Activated naive CD4-positive, alpha-beta T cell treated with anti-CD3 and anti-CD28 coated beads, Interleukin-2, amount 50 U/mL, for 72 hours (primary cell): ENCODE measurements around the gene HPS4. TPM values are rescaled to one million over a fixed set of nuclear protein-coding genes. Genes with fewer than 3 reads are reported as not detected.
A peak's percentile ranks its signal among the peaks of the same experiment; 100 is the strongest.
"Not testable (repeated sequence)": the region's sequence is repeated elsewhere in the genome, so short reads cannot be mapped to it uniquely, and the experiment has no call there.

ENCODE experiments used
- ATAC-seq, 2 donors: fragments of 150-1000 bp; cut with Tn5 transposase; 2 replicates each; pipeline ENCODE4 v1.10.0; 2021; ENCODE audit warnings: mild to moderate bottlenecking in 2 of 2, moderate library complexity in 2 of 2
- DNase-seq, 2 donors: peaks; one replicate each; pipeline ENCODE4 v3.0.0; 2021 to 2022; ENCODE audit warnings: low spot score in 2 of 2
- H3K27ac Mint-ChIP-seq, 2 donors: one replicate each; pipeline ENCODE4 v1.8.0; 2022; ENCODE audit warnings: mild to moderate bottlenecking in 2 of 2, mixed read lengths in 2 of 2
- H3K36me3 Mint-ChIP-seq, 2 donors: one replicate each; pipeline ENCODE4 v1.8.0; 2022; ENCODE audit warnings: mixed read lengths in 2 of 2
- H3K9me3 Mint-ChIP-seq, 2 donors: one replicate each; pipeline ENCODE4 v1.8.0; 2022; ENCODE audit warnings: mixed read lengths in 2 of 2
- total RNA-seq, 2 donors: library from RNA; stranded (reverse); gene quantifications; one replicate each; pipeline ENCODE4 v1.2.3, GENCODE V29; 2022

The HPS4 gene
- total RNA-seq = 10 to 100 TPM; 51.3 to 62.6 TPM

DNA sequence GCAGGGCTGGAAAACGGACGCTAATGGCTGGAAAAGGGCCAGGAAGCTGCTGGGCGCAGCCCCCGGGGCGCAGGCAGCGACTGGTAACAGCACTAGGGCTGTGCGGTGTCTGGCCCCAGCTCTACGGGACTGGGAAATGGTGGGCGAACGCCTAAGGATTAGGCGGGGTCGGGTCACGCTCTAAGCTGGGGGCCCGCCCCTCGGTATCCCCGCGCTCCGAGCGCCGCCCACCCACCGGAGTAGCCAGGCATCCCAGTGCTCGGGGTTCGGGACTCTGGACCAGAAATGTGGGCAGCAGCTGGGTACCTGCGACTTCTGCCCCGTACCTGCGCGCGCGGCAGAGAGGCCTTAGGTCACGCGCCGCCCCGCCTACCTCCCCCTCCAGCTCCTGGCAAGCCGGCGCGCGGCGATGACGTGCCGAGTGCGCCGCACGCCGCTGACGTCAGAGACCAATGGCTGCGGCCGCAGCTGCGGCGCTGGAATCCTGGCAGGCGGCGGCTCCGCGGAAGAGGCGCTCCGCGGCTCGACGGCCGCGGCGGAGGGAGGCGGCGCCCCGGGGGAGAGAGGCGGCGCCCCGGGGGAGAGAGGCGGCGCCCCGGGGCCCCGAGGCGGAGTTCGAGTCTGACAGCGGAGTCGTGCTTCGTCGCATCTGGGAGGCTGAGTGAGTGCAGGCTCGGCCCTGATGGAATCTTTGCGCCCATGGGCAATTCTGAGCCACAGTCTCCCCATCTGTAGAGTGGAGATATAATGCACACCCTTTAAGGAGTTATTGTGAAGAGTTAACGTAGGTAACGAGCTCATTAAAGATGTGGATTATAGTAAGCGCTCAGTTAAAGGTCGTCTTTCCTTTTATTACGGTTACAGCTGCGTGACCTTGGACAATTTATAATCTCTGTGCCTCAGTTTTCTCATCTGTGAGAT, at the start of gene HPS4, which contains the start of gene SRRD:
Gene HPS4, minus strand, starts transcription at position 345 of the 921 bp plus-strand sequence. CDS start 2,021 bp downstream, outside the sequence.
Gene SRRD, plus strand, starts transcription at position 439 of the 921 bp plus-strand sequence. Its CDS starts 14 bp downstream, at position 453.
- Mint-ChIP-seq H3K9me3 (no peaks in the 10 kb centered on the region), H3K36me3 (peaks cover 26 to 36% of the 10 kb centered on the region in 2 donors), H3K27ac (peak within 1 kb of the TSS; percentile 93 to 99)
- DNase-seq (peak; percentile 90 to 93), ATAC-seq (peak; percentile 85 to 87)

DNA sequence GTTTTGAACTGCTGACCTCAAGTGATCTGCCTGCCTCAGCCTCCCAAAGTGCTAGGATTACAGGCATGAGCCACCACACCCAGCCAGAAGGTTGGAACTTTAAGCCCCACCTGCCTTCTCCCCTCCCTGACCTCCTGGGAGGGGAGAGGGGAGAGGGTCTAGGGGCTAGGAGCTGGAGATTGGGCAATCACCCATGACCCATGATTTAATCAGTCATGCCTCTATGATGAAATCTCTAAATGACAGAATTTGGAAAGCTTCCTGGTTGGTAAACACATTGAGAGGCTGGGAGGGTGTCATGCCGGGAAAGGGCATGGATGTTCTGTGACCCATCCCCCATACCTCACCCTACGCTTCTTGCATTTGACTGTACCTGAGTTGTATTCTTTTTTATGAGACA, 45.8 kb upstream of the HPS4 start:
- H3K36me3 Mint-ChIP-seq = peaks cover 0 to 10% of the 10 kb centered on the region in 2 donors
- no peaks in the 10 kb centered on the region for H3K9me3 Mint-ChIP-seq
- ATAC-seq (no peak), DNase-seq (no peak)
- H3K27ac Mint-ChIP-seq = peak overlapping the region in 1 of 2 donors; percentile 57

DNA sequence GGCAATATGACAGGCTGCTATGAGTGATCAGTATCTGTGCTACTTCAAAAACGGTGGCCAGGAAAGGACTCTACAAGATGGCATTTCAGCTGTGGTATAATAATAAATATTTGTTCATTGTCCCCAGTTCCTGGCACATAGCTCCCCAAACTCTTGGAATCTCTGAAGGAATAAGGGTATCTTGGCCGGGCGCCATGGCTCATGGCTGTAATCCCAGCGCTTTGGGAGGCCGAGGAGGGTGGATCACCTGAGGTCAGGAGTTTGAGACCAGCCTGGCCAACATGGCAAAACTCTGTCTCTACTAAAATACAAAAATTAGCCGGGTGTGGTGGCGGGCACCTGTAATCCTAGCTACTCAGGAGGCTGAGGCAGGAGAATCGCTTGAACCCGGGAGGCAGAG, 44.9 kb upstream of the HPS4 start:
- ATAC-seq, H3K27ac Mint-ChIP-seq, H3K36me3 Mint-ChIP-seq, H3K9me3 Mint-ChIP-seq, DNase-seq: not testable (repeated sequence)

DNA sequence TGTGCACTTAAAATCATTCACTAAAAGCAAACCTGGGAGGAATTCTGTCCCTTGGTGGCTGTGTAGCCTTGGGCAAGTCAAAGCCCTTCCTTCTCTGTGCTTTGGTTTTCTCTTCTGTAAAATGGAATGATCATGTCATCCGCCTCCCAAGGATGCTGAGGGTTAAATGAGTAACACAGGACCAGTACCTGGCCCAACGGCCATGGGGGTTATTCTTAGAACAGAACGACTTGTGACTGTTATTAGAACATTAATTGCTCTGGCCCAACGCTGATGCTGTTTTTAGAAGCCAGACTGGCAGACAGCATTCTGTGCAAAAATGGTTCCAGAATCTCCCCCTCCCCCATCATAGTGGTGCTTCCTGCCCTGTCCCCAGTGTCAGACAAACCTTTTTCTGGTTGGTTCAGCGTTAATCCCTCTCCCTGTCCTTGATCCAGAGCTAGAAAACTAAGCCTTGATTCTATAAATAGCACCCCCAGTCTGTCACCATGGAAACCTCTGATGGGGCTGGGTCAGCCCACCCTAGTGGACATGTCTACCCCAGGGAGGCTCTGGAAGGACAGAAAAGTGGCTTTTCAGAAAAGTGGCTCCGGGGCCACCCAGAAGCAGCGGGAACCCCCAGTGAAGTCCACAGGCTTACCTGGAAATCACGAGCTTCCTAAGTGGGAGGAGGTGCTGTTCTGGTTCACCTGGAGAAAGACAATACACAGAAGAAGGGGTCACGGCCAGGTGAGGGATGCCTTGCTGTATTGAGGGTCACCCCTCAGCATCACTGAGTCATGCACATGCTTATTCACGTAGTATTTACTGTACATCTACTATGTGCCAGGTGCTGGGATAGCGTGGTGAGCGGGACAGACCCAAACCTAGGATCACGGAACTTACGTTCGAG, 44.2 kb upstream of the HPS4 start:
- Mint-ChIP-seq H3K9me3 (no peaks in the 10 kb centered on the region), H3K27ac (peak overlapping the region in 1 of 2 donors; percentile 91), H3K36me3 (peaks cover 0 to 10% of the 10 kb centered on the region in 2 donors)
- ATAC-seq = no peak
- no peak for DNase-seq

DNA sequence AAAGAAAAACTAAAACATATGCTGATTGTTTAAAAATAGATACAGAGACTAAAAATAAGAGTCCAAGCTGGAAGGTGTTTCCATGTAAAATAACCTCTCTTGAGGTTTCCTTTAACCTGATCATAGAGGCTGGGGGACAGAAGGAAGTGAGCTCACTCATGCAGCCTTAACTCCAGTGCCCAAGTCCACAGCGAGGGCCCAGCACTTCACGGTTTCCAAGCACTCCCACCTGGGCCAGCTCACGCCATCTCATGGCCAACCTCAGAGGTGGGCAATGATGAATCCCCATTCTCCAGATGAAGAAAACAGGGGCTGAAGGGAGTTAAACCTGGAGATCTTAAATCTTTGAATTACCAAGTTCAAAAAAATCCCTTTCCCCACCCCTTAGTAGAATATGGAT, 43.6 kb upstream of the HPS4 start:
- Mint-ChIP-seq H3K9me3 (no peaks in the 10 kb centered on the region), H3K27ac (peak overlapping the region in 1 of 2 donors; percentile 42), H3K36me3 (peaks cover 0 to 10% of the 10 kb centered on the region in 2 donors)
- DNase-seq = no peak
- ATAC-seq = no peak

DNA sequence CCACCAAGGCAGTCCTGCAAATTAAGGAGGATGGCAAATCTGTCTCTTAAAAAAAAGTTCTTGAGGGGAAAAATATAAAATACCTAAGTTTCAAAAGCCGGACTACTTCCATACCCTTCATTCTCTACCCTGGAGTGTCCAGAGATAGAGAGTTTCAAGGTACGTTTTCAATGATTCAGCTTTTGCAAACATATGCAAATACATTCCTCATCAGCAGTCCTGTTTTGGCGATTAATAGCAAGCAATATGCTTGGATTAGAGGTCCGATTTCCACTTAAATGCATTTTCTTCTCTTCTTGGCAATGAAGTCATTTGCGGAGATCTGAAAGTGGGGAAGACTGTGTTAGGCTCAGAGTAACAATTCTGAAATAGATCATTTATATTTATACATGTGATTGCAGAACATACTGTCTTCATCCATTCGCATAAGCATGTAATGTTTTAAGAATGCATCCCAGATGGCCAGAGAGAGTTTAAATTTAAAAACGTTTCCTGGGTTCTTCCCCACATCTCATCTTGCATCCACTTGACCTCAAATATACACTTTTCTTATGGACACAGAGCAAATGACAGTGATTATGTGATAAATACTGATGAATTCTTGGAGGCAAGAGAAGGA, 42.5 kb upstream of the HPS4 start:
- Mint-ChIP-seq H3K9me3 (no peaks in the 10 kb centered on the region), H3K27ac (no peak overlapping the region), H3K36me3 (peaks cover 0 to 10% of the 10 kb centered on the region in 2 donors)
- no peak for DNase-seq
- no peak for ATAC-seq

DNA sequence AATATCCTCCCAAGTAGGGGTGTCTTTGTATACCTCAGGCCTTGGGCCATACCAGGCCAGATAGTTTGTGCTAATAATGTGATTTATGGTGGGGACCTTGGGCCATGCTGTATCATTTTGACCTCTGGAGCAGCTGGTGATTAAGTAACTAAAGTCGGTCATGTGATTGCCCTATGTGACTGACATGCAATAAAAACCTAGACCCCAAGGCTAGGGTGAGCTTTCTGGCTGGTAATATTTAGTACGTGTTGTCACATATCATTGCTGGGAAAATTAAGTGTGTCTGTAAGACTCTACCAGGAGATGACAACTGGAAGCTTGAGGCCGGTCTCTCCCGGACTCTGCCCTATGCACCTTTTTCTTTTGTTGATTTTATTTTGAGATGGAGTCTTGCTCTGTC, 41.3 kb upstream of the HPS4 start:
- no peak overlapping the region for H3K27ac Mint-ChIP-seq
- H3K9me3 Mint-ChIP-seq = no peaks in the 10 kb centered on the region
- peaks cover 0 to 2% of the 10 kb centered on the region in 2 donors for H3K36me3 Mint-ChIP-seq
- DNase-seq (no peak), ATAC-seq (no peak)

DNA sequence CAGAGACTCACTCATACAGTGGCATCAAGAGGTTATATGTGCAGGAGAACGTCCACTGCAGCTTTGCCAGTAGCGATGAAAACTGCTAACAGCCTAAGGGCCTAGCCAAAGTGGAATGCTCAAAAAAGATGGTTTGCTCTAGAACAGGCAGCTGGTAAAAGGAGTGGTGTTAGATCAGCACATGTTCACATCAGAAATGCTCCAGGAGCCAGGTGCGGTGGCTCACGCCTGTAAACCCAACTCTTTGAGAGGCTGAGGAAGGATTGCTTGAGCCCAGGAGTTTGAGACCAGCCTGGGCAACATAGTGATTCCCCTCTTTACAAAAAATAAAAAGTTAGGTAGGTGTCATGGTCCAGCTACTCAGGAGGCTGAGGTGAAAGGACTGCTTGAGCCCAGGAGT, 39.0 kb upstream of the HPS4 start:
- Mint-ChIP-seq H3K27ac (no peak overlapping the region), H3K36me3 (no peaks in the 10 kb centered on the region), H3K9me3 (no peaks in the 10 kb centered on the region)
- no peak for DNase-seq
- ATAC-seq = no peak

DNA sequence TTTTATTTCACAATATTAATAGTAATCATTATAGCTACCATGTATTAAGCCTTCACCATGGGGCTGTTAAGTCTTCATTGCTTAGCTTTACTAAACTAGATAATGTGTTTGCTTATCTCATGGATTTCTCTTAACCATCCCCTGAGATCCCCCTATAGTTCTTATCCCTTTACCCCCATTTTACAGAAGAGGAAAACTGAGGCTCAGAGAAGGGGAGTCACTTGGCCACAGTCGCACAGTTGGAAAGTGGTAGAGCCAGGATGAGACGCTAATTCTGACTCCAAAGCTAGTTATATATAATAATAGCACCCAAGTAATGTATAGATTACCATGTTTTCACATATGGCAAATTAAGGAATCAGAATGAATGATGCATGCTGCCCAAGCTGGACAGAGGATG, 38.4 kb upstream of the HPS4 start:
- Mint-ChIP-seq H3K9me3 (no peaks in the 10 kb centered on the region), H3K36me3 (no peaks in the 10 kb centered on the region), H3K27ac (peak overlapping the region in 1 of 2 donors; percentile 81)
- DNase-seq (no peak), ATAC-seq (no peak)

DNA sequence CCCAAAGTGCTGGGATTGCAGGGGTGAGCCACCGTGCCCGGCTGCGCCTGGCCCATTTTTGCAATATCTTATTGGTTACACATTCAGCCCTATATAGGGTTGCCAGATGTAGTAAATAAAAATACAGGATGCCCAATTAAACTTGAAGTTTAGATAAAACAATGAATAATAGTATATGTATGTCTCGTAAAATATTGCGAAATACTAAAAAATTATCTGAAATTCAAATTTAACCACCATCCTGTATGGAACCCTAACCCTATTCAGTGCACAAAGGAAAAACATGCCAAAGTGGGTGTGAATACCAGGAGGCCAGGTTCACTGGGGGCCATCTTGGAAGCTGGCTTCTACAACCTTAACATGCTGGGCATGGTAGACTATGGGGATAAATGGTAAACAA, 33.8 kb upstream of the HPS4 start:
- Mint-ChIP-seq H3K36me3 (peaks cover 2 to 3% of the 10 kb centered on the region in 2 donors), H3K27ac (no peak overlapping the region), H3K9me3 (no peaks in the 10 kb centered on the region)
- DNase-seq (no peak), ATAC-seq (no peak)

DNA sequence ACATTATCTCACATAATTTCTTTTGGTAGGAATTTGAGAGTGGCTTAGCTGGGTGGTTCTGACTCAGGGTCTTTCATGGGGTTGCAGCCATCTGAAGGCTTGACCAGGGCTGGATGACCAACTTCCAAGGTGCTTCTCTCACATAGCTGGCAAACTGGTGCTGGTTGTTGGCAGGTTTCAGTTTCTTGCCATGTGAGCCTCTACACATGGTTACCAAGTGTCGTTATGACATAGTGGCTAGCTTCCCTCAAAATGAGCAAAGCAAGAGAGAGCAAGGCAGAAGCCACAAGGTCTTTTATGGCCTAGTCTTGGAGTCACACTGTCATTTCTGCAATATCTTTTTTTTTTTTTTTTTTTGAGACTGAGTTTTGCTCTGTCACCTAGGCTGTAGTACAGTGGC, 32.9 kb upstream of the HPS4 start:
- Mint-ChIP-seq H3K36me3 (peaks cover 8% of the 10 kb centered on the region in 2 donors), H3K27ac (no peak overlapping the region)

DNA sequence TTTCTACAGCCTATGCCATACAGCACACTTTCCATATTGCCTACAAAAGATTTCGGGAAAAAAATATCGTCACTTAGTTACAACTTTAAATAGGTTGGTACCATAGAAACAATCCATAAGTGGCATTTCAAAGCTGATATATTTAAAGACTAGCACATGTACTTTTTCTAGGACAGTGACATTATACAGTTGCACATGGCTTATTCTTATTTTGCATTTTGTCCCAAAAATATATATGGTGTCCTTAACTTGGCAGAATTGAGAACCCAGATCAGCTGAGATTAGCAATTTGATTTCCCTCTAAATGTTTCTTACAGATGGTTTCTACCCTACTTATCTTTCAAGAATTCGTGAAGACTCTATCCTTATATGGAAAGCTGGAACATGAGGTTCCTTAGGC, 32.3 kb upstream of the HPS4 start:
- Mint-ChIP-seq H3K36me3 (peaks cover 8 to 9% of the 10 kb centered on the region in 2 donors), H3K9me3 (no peaks in the 10 kb centered on the region), H3K27ac (no peak overlapping the region)
- ATAC-seq = no peak
- DNase-seq = no peak

More for the DNA sequence above, 32.9 kb upstream of the HPS4 start:
- H3K9me3 Mint-ChIP-seq = no peaks in the 10 kb centered on the region
- ATAC-seq = no peak
- DNase-seq = no peak

DNA sequence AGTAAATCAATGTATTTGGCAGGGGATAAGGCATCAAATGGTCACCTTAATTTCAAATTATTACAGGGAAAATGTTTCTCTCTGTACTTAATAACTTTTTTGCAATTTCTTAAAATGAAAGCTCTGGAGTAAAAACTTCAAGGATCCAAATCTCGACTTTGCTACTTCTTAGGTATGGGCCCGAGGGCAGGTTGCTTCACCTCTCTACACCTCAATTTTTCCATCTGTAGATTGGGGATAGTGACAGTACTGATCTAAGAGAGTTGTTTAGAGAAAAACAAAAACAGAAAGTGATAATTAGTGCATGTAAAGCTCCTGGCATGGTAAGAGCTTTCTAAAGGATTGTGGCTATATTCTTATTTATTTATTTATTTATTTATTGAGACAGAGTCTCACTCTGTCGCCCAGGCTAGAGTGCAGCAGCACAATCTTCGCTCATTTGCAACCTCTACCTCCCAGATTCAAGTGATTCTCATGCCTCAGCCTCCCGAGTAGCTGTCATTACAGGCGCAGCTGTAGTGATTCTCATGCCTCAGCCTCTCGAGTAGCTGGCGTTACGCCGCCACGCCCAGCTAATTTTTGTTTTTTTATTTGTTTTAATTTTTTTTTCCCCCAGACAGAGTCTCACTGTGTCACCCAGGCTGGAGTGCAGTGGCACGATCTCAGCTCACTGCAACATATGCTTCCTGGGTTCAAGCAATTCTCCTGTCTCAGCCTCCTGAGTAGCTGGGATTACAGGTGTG, 31.0 kb upstream of the HPS4 start:
- peaks cover 8 to 21% of the 10 kb centered on the region in 2 donors for H3K36me3 Mint-ChIP-seq
- H3K9me3 Mint-ChIP-seq = no peaks in the 10 kb centered on the region
- no peak for ATAC-seq
- no peak overlapping the region for H3K27ac Mint-ChIP-seq
- DNase-seq = no peak

DNA sequence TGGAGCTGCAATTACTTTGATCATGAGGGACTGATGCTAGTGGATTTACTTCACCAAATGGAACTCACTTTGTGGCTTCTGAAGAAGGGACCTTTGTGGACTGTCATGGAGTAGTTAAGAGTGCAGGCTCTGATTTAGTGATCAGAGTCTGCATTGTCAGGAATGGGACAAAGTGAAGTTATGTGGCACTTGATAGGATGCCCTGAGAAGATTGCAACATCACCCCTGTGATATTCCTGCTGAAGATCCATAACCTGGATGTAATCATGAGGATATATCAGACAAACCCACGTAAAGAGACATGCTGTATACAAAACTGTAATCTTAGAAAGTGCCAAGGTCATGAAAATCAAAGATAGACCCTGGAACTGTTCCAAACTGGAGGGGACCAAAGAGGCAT, 30.3 kb upstream of the HPS4 start:
- H3K9me3 Mint-ChIP-seq = no peaks in the 10 kb centered on the region
- no peak for ATAC-seq

DNA sequence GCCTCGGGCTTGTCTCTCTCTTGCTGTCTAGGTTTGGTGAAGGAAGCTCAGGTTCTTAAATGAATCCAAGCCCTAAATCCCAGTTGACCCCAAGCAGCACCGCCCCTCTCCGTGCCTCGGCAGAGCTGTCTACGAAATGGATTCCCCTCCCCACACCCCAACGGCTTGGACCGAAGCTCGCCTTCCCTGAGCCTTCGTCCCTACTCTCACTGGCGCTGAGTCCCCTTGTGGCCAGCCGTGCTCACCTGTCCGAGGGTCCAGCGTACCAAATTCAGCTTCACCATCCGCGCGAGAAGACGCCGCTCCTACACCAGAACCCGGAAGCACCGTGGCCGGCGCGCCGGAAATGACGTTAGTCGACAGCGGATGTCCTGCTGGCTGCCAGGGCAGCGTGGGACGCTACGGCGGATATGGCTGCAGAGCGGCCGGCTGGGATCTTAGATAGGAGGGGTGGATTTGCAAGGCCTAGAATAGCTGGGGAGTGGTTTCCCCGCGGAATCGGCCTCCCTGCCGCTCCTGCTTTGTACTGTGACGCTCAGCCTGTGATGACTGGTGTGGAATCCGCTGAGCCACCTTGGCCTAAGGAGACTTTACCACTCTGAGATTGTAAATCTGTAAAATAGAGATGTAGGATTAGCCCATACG, 28.7 kb upstream of the HPS4 start, which contains the start of gene TFIP11:
Gene TFIP11, minus strand, starts transcription at position 325 of the 645 bp plus-strand sequence. CDS start 2,201 bp downstream, outside the sequence.
- H3K36me3 Mint-ChIP-seq = peaks cover 14 to 27% of the 10 kb centered on the region in 2 donors
- ATAC-seq = peak; percentile 100
- DNase-seq = peak; percentile 89 to 93
- peak within 1 kb of the TSS; percentile 93 to 100 for H3K27ac Mint-ChIP-seq
- no peaks in the 10 kb centered on the region for H3K9me3 Mint-ChIP-seq

More for the DNA sequence above, 30.3 kb upstream of the HPS4 start:
- DNase-seq = no peak
- H3K27ac Mint-ChIP-seq = no peak overlapping the region
- peaks cover 14 to 27% of the 10 kb centered on the region in 2 donors for H3K36me3 Mint-ChIP-seq
